Hepatocyte (in vitro differentiated cells): ENCODE results near the gene CALHM5. TPM values are rescaled to one million over a fixed set of nuclear protein-coding genes. Genes with fewer than 3 reads are reported as not detected.

Source experiments
- DNase-seq: peaks from one replicate; pipeline ENCODE4 v3.0.0-alpha.2; 2016; ENCODE audit warnings: low spot score
- H2AFZ ChIP-seq: fragments of 200-600 bp; sonication (generic); 2 replicates; pipeline ENCODE4 v1.6.0; 2016; ENCODE audit warnings: antibody characterized with exemption, mild to moderate bottlenecking
- H3K27ac ChIP-seq: fragments of 200-600 bp; sonication (generic); 2 replicates; pipeline ENCODE4 v1.5.1; 2016; ENCODE audit warnings: mild to moderate bottlenecking
- H3K27me3 ChIP-seq: fragments of 200-600 bp; sonication (generic); 2 replicates; pipeline ENCODE4 v1.6.1; 2016
- H3K36me3 ChIP-seq: fragments of 200-600 bp; sonication (generic); replicated peaks from 2 replicates; pipeline ENCODE4 v1.5.1; 2016; ENCODE audit warnings: low read depth; ENCODE audit not compliant: insufficient read depth
- H3K4me1 ChIP-seq: fragments of 200-600 bp; sonication (generic); 2 replicates; pipeline ENCODE4 v1.5.1; 2016; ENCODE audit warnings: mild to moderate bottlenecking, moderate library complexity; ENCODE audit not compliant: insufficient read depth
- H3K4me2 ChIP-seq: fragments of 200-600 bp; sonication (generic); 2 replicates; pipeline ENCODE4 v1.6.0; 2016
- H3K4me3 ChIP-seq: fragments of 200-600 bp; sonication (generic); 2 replicates; pipeline ENCODE4 v1.5.1; 2016; ENCODE audit warnings: mild to moderate bottlenecking
- H3K79me2 ChIP-seq: fragments of 200-600 bp; sonication (generic); 2 replicates; pipeline ENCODE4 v1.6.0; 2017; ENCODE audit warnings: mild to moderate bottlenecking
- H3K9me2 ChIP-seq: fragments of 200-600 bp; sonication (generic); replicated peaks from 2 replicates; pipeline ENCODE4 v1.6.0; 2017; ENCODE audit warnings: mild to moderate bottlenecking; ENCODE audit not compliant: insufficient read depth
- H3K9me3 ChIP-seq: fragments of 200-600 bp; sonication (generic); 2 replicates; pipeline ENCODE4 v1.5.1; 2016; ENCODE audit warnings: low read depth, mild to moderate bottlenecking
- H4K20me1 ChIP-seq: fragments of 200-600 bp; sonication (generic); 2 replicates; pipeline ENCODE4 v1.6.0; 2016; ENCODE audit warnings: mild to moderate bottlenecking; ENCODE audit not compliant: insufficient read depth, poor library complexity, severe bottlenecking
- EZH2 ChIP-seq: fragments of 200-600 bp; sonication (generic); IDR thresholded peaks from 2 replicates; pipeline ENCODE4 v1.6.1; 2016; ENCODE audit warnings: antibody characterized with exemption, mild to moderate bottlenecking, borderline replicate concordance
- EZH2phosphoT487 ChIP-seq: fragments of 200-600 bp; sonication (generic); IDR thresholded peaks from one replicate; pipeline ENCODE4 v1.6.1; 2018; ENCODE audit warnings: antibody characterized with exemption, mild to moderate bottlenecking, low read depth, moderate library complexity; ENCODE audit not compliant: unreplicated experiment, severe bottlenecking
- WGBS: methylation state at CpG from one replicate; pipeline ENCODE4 v1.1.6; 2016; ENCODE audit warnings: low lambda C conversion rate; ENCODE audit errors: missing lambda C conversion rate; 5-methylcytosine and 5-hydroxymethylcytosine counted together
- polyA plus RNA-seq: library from polyadenylated mRNA; unstranded; fragments of >200 nt; fragmentation: Nextera tagmentation; extraction: Ambion mirVana; gene quantifications from 2 replicates; pipeline ENCODE4 v1.2.1, GENCODE V29; 2016
- total RNA-seq: library from RNA; depleted of rRNA; stranded (reverse); fragments of >200 nt; gene quantifications from 2 replicates; pipeline ENCODE4 v1.2.3, GENCODE V29; 2014
- TF ChIP-seq, protein P1 (sequence below): fragments of 200-600 bp; sonication (generic); IDR thresholded peaks from 2 replicates; pipeline ENCODE4 v1.5.1; 2016; ENCODE audit warnings: antibody characterized with exemption, mild to moderate bottlenecking; ENCODE audit not compliant: poor library complexity

Gene CALHM5
- total and polyA plus RNA-seq, 2 experiments from 2014 or later = 0.46 to 1.7 TPM

DNA sequence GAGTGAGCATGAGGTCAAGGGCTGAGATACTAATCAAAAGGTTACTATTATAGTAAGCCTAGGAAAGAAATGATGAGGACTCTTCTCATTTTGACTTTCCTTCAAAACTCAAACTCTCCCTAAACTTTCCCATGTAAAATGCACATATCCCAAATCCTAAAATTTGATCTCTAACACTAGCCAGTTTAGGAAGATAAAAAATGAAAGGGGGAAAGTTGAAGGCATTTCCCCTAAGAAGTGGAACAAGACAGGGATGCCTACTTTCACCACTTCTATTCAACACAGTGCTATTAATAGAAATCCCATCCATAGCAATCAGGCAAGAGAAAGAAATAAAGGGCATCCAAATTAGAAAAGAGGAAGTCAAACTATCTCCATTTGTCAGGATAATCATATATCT is 2.9 kb upstream of the CALHM5 start:
- H2AFZ ChIP-seq = no peak overlapping the region
- no peak overlapping the region for H3K4me2 ChIP-seq
- no peaks in the 10 kb centered on the region for H4K20me1 ChIP-seq
- no peaks in the 10 kb centered on the region for H3K9me3 ChIP-seq
- H3K27me3 ChIP-seq = no peaks in the 10 kb centered on the region
- H3K4me3 ChIP-seq = no peak overlapping the region
- H3K36me3 ChIP-seq = no peaks in the 10 kb centered on the region
- no peaks in the 10 kb centered on the region for H3K9me2 ChIP-seq
- no peaks in the 10 kb centered on the region for H3K4me1 ChIP-seq
- no peak overlapping the region for H3K27ac ChIP-seq
- DNase-seq = no peak
- H3K79me2 ChIP-seq = no peaks in the 10 kb centered on the region
- TF ChIP-seq EZH2phosphoT487 (no peak), EZH2 (no peak)
- TF ChIP-seq, protein P1, sequence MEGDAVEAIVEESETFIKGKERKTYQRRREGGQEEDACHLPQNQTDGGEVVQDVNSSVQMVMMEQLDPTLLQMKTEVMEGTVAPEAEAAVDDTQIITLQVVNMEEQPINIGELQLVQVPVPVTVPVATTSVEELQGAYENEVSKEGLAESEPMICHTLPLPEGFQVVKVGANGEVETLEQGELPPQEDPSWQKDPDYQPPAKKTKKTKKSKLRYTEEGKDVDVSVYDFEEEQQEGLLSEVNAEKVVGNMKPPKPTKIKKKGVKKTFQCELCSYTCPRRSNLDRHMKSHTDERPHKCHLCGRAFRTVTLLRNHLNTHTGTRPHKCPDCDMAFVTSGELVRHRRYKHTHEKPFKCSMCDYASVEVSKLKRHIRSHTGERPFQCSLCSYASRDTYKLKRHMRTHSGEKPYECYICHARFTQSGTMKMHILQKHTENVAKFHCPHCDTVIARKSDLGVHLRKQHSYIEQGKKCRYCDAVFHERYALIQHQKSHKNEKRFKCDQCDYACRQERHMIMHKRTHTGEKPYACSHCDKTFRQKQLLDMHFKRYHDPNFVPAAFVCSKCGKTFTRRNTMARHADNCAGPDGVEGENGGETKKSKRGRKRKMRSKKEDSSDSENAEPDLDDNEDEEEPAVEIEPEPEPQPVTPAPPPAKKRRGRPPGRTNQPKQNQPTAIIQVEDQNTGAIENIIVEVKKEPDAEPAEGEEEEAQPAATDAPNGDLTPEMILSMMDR = no peak

DNA sequence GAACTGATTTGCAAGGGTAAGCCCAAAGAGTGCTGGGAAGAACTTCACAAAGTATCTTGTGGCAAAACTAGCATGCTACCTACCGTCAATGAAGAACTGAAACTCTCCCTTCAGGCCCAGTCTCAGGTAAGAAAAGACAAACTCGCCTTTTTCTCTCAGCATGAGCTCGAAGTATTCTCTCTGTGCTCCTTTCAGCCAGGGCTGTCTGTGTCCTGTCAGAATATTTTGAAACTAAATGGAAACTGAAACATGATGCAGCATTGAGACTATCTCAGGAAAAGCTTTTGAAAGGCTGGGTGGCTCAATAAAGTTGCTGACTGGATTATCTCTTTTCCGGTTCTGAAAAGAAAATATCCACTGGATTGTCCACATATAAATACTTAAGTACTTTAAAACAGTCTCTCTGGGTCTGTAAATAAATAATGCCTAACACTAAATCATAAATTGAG is 696 bp downstream of the CALHM5 start:
- Histone ChIP-seq H3K27ac (peak overlapping the region; percentile 77), H2AFZ (peak overlapping the region; percentile 50), H3K27me3 (no peaks in the 10 kb centered on the region), H3K79me2 (no peaks in the 10 kb centered on the region), H4K20me1 (no peaks in the 10 kb centered on the region), H3K36me3 (no peaks in the 10 kb centered on the region), H3K4me2 (peak overlapping the region; percentile 66), H3K4me3 (peak overlapping the region; percentile 5), H3K4me1 (no peaks in the 10 kb centered on the region), H3K9me3 (no peaks in the 10 kb centered on the region), H3K9me2 (no peaks in the 10 kb centered on the region)
- DNase-seq = no peak
- 36% methylated on average over 4 of the region's 4 CpGs for WGBS
- no peak for TF ChIP-seq EZH2phosphoT487
- TF ChIP-seq EZH2 = no peak
- TF ChIP-seq, protein P1 = no peak

DNA sequence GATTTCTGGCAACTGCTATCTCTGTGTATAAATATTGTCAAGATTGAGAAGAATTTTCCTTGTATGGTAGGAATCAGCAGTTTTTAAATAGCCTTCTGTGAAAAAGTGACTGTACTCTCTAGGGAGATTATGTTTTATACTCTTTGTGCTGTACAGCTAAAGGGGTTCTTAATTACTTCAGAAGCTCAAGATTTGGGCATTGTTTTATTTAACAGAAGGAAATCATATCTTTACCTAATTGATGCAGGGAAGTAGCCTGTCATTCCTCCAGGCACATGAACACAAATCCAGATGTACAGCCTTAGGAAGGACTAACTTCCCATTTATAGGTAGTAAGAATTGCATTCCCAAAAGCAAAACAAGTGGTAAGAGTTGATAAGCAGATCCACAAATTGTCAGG is 1.3 kb downstream of the CALHM5 start:
- H3K79me2 ChIP-seq = no peaks in the 10 kb centered on the region
- peak overlapping the region; percentile 5 for H3K4me3 ChIP-seq
- H4K20me1 ChIP-seq = no peaks in the 10 kb centered on the region
- H3K36me3 ChIP-seq = no peaks in the 10 kb centered on the region
- no peaks in the 10 kb centered on the region for H3K9me2 ChIP-seq
- no peak overlapping the region for H2AFZ ChIP-seq
- no peak for DNase-seq
- H3K27ac ChIP-seq = peak overlapping the region; percentile 77
- peak overlapping the region; percentile 66 for H3K4me2 ChIP-seq
- H3K27me3 ChIP-seq = no peaks in the 10 kb centered on the region
- no peaks in the 10 kb centered on the region for H3K4me1 ChIP-seq
- no peak for TF ChIP-seq EZH2phosphoT487
- TF ChIP-seq EZH2 = no peak
- TF ChIP-seq, protein P1 = no peak
- H3K9me3 ChIP-seq = no peaks in the 10 kb centered on the region

DNA sequence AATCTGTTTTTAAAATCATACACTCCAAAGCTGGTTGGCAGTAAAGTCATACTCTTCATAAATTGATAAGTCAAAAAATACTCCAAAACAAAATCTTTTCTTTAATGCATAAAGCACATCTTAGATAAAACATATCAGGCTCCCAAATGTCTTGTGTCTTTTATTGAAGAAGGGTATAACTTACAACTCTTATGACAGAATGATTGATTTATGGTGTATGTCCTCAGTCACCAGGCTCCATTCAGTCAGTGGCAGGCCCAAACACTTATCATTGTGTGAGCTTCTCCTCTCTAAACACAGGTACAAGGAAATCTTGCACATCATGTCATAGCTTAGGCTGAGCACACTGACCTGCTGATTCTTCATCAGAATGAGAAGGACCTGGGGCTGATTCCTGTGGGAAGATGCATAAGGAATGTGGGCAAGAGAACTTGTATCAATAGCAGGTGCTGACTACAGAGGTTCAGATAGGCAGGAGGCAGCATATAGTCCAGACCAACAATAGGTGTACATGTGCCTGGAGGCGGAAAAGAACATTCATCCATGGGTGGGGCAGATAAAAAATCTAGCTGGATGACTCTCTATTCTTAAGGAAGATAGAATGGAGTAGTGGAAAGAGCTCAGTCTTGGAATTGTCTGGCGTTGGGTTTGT is 1.9 kb downstream of the CALHM5 start:
- 92% methylated on average over 2 of the region's 2 CpGs for WGBS
- no peak overlapping the region for H3K27ac ChIP-seq
- no peaks in the 10 kb centered on the region for H4K20me1 ChIP-seq
- H2AFZ ChIP-seq = no peak overlapping the region
- H3K9me3 ChIP-seq = no peaks in the 10 kb centered on the region
- TF ChIP-seq, protein P1 = no peak
- no peaks in the 10 kb centered on the region for H3K9me2 ChIP-seq
- no peak for DNase-seq
- no peak overlapping the region for H3K4me3 ChIP-seq
- H3K4me2 ChIP-seq = peak overlapping the region; percentile 66
- no peaks in the 10 kb centered on the region for H3K4me1 ChIP-seq
- H3K36me3 ChIP-seq = no peaks in the 10 kb centered on the region
- H3K79me2 ChIP-seq = no peaks in the 10 kb centered on the region
- H3K27me3 ChIP-seq = no peaks in the 10 kb centered on the region
